ENCODE data around the gene STX8.

STX8 gene

GRCh38 chr17:9554715-9555114, 20.9 kb downstream of the STX8 start:
- peak; percentile 37 for FAIRE-seq

- FAIRE-seq = no peak
Measured at GRCh38 chr17:9553596-9553995, 22.0 kb downstream of the STX8 start.

- no peak for FAIRE-seq
Measured at GRCh38 chr17:9553181-9553580, 22.4 kb downstream of the STX8 start.

- no peak for FAIRE-seq
Measured at GRCh38 chr17:9549215-9549614, 26.4 kb downstream of the STX8 start.

GRCh38 chr17:9544221-9544620, 31.4 kb downstream of the STX8 start:
- FAIRE-seq = no peak

GRCh38 chr17:9541718-9542117, 33.9 kb downstream of the STX8 start:
- FAIRE-seq = no peak

GRCh38 chr17:9538626-9539025, 37.0 kb downstream of the STX8 start:
- no peak for FAIRE-seq

- FAIRE-seq = no peak
Measured at GRCh38 chr17:9537177-9537776, 38.3 kb downstream of the STX8 start.

- no peak for FAIRE-seq
Measured at GRCh38 chr17:9536061-9536460, 39.6 kb downstream of the STX8 start.

- FAIRE-seq = no peak
Measured at GRCh38 chr17:9533441-9533840, 42.2 kb downstream of the STX8 start.

- FAIRE-seq = no peak
Measured at GRCh38 chr17:9532715-9533114, 42.9 kb downstream of the STX8 start.

GRCh38 chr17:9531034-9531433, 44.6 kb downstream of the STX8 start:
- FAIRE-seq = no peak

GRCh38 chr17:9529033-9529700, 46.5 kb downstream of the STX8 start:
- peak; percentile 77 for FAIRE-seq

- no peak for FAIRE-seq
Measured at GRCh38 chr17:9527788-9528187, 47.8 kb downstream of the STX8 start.

- FAIRE-seq = peak; percentile 41
Measured at GRCh38 chr17:9522074-9522473, 53.5 kb downstream of the STX8 start.

- FAIRE-seq = no peak
Measured at GRCh38 chr17:9521062-9521461, 54.6 kb downstream of the STX8 start.

GRCh38 chr17:9520649-9521048, 55.0 kb downstream of the STX8 start:
- FAIRE-seq = no peak

- FAIRE-seq = no peak
Measured at GRCh38 chr17:9519583-9520272, 55.9 kb downstream of the STX8 start.

GRCh38 chr17:9517396-9517795, 58.2 kb downstream of the STX8 start:
- FAIRE-seq = no peak

GRCh38 chr17:9513266-9513665, 62.4 kb downstream of the STX8 start:
- no peak for FAIRE-seq

- no peak for FAIRE-seq
Measured at GRCh38 chr17:9512323-9513168, 63.1 kb downstream of the STX8 start.

- no peak for FAIRE-seq
Measured at GRCh38 chr17:9509236-9509816, 66.3 kb downstream of the STX8 start.

GRCh38 chr17:9499041-9499440, 76.6 kb downstream of the STX8 start:
- no peak for FAIRE-seq
